Fibroblast of lung (primary cell): ENCODE results near the gene ZNRD2. TPM values are rescaled to one million over a fixed set of nuclear protein-coding genes. Genes with fewer than 3 reads are reported as not detected.
A peak's percentile ranks its signal among the peaks of the same experiment; 100 is the strongest.

ENCODE experiments used
- DNase-seq, 2 donors: peaks; one replicate each; pipeline versions ENCODE4 v3.0.0 to v3.0.0-alpha.2; 2010; ENCODE audit warnings: low read depth in 2 of 2
- H2AFZ ChIP-seq: 2 replicates; pipeline ENCODE4 v1.5.1; 2012; ENCODE audit warnings: low read length, control low read depth, inconsistent platforms
- H3K27ac ChIP-seq: 2 replicates; pipeline ENCODE4 v1.5.1; 2011; ENCODE audit warnings: low read length, control low read depth; ENCODE audit not compliant: insufficient read depth
- H3K27me3 ChIP-seq: 2 replicates; pipeline ENCODE4 v1.5.1; 2011; ENCODE audit warnings: mild to moderate bottlenecking, low read length; ENCODE audit not compliant: control insufficient read depth, insufficient read depth
- H3K36me3 ChIP-seq: 2 replicates; pipeline ENCODE4 v1.5.1; 2011; ENCODE audit warnings: low read length; ENCODE audit not compliant: control insufficient read depth, insufficient read depth
- H3K4me1 ChIP-seq: 2 replicates; pipeline ENCODE4 v1.5.1; 2011; ENCODE audit warnings: low read length; ENCODE audit not compliant: control insufficient read depth, insufficient read depth; ENCODE audit errors: extremely low read depth
- H3K4me2 ChIP-seq: 2 replicates; pipeline ENCODE4 v1.5.1; 2011; ENCODE audit warnings: low read length, control low read depth; ENCODE audit not compliant: insufficient read depth; ENCODE audit errors: extremely low read depth
- H3K4me3 ChIP-seq, 4 experiments: fragments of 200-600 bp in 1 of 4; sonication (generic) in 1 of 4; replicated peaks in 1 of 4; 2 replicates each; pipeline ENCODE4 v1.5.1; 2011 to 2016; ENCODE audit warnings: low read length in 4 of 4, low read depth in 3 of 4, mild to moderate bottlenecking in 3 of 4, control low read depth in 2 of 4, inconsistent platforms in 1 of 4, mixed read lengths in 1 of 4; ENCODE audit not compliant: insufficient read depth in 1 of 4; ENCODE audit errors: control extremely low read depth in 1 of 4
- H3K79me2 ChIP-seq: 2 replicates; pipeline ENCODE4 v1.5.1; 2012; ENCODE audit warnings: mild to moderate bottlenecking, low read length, inconsistent platforms; ENCODE audit not compliant: control insufficient read depth, insufficient read depth
- H3K9ac ChIP-seq: 2 replicates; pipeline ENCODE4 v1.5.1; 2011; ENCODE audit warnings: mild to moderate bottlenecking, low read length, control low read depth; ENCODE audit not compliant: insufficient read depth
- H3K9me3 ChIP-seq: 2 replicates; pipeline ENCODE4 v1.5.1; 2012; ENCODE audit warnings: low read depth, low read length; ENCODE audit not compliant: control insufficient read depth, insufficient read depth
- H4K20me1 ChIP-seq: 2 replicates; pipeline ENCODE4 v1.5.1; 2011; ENCODE audit warnings: low read length; ENCODE audit not compliant: control insufficient read depth, insufficient read depth; ENCODE audit errors: extremely low read depth
- CTCF ChIP-seq, 2 donors: IDR thresholded peaks in 1 of 2; conservative IDR thresholded peaks in 1 of 2; 1 replicate in 1 of 2; 2 replicates in 1 of 2; pipeline ENCODE4 v1.5.1; 2011 to 2012; ENCODE audit warnings: low read length in 2 of 2, control low read depth in 1 of 2, inconsistent platforms in 1 of 2, low read depth in 1 of 2, mild to moderate bottlenecking in 1 of 2
- EZH2 ChIP-seq: IDR thresholded peaks from 2 replicates; pipeline ENCODE4 v1.5.1; 2012; ENCODE audit warnings: low read length, control low read depth, mild to moderate bottlenecking; ENCODE audit errors: missing control alignments
- polyA plus RNA-seq, 2 donors: library from polyadenylated mRNA; depleted of rRNA in 1 of 2; stranded (reverse) in 1 of 2; unstranded in 1 of 2; fragments of >200 nt; gene quantifications; 2 replicates each; pipeline ENCODE4 v1.2.1, GENCODE V29; 2011 to 2012; ENCODE audit warnings: missing spikeins in 1 of 2
- total RNA-seq: library from RNA; depleted of rRNA; stranded (reverse); fragments of >200 nt; gene quantifications from 2 replicates; pipeline ENCODE4 v1.2.1, GENCODE V29; 2014

Gene ZNRD2
- total and polyA plus RNA-seq, 2 donors (not counting 1 experiment from before 2014, with no cell fraction given), result 20.8 to 25.8 TPM

- Histone ChIP-seq H3K9ac (no peak overlapping the region), H3K4me2 (no peak overlapping the region), H4K20me1 (no peaks in the 10 kb centered on the region), H3K4me1 (peaks cover 4% of the 10 kb centered on the region), H3K4me3 (no peak overlapping the region), H3K27ac (no peak overlapping the region), H3K36me3 (peaks cover 38% of the 10 kb centered on the region), H2AFZ (no peak overlapping the region), H3K27me3 (no peaks in the 10 kb centered on the region), H3K79me2 (peaks cover 25% of the 10 kb centered on the region), H3K9me3 (no peaks in the 10 kb centered on the region)
- TF ChIP-seq EZH2 (no peak), CTCF (conservative IDR thresholded peaks at IDR 0.05 in 1 of 2, IDR thresholded peaks at IDR 0.05 in 1 of 2; ENCODE audit: low read depth in 1 of 2, low read length in 2 of 2) (no peak)
- DNase-seq, result no peak
Measured at GRCh38 chr11:65529475-65530156, 40.7 kb upstream of the ZNRD2 start.

- Histone ChIP-seq H3K27ac (no peak overlapping the region), H4K20me1 (no peaks in the 10 kb centered on the region), H3K79me2 (peaks cover 24% of the 10 kb centered on the region), H2AFZ (no peak overlapping the region), H3K9ac (no peak overlapping the region), H3K4me3 (no peak overlapping the region), H3K4me2 (no peak overlapping the region), H3K36me3 (peaks cover 42% of the 10 kb centered on the region), H3K9me3 (no peaks in the 10 kb centered on the region), H3K27me3 (no peaks in the 10 kb centered on the region), H3K4me1 (peaks cover 4% of the 10 kb centered on the region)
- TF ChIP-seq EZH2 (no peak), CTCF (conservative IDR thresholded peaks at IDR 0.05 in 1 of 2, IDR thresholded peaks at IDR 0.05 in 1 of 2; ENCODE audit: low read depth in 1 of 2, low read length in 2 of 2) (peak in 1 of 2 donors; percentile 28)
- no peak for DNase-seq
Measured at GRCh38 chr11:65530157-65530496, 40.1 kb upstream of the ZNRD2 start.

GRCh38 chr11:65532388-65533064 is 37.8 kb upstream of the ZNRD2 start:
- no peaks in the 10 kb centered on the region for H4K20me1 ChIP-seq
- no peak overlapping the region for H3K4me3 ChIP-seq
- H2AFZ ChIP-seq, result no peak overlapping the region
- H3K4me1 ChIP-seq, result no peaks in the 10 kb centered on the region
- DNase-seq, result no peak
- H3K9me3 ChIP-seq, result no peaks in the 10 kb centered on the region
- H3K36me3 ChIP-seq, result peaks cover 53% of the 10 kb centered on the region
- H3K27me3 ChIP-seq, result no peaks in the 10 kb centered on the region
- no peak overlapping the region for H3K9ac ChIP-seq
- H3K27ac ChIP-seq, result no peak overlapping the region
- H3K79me2 ChIP-seq, result peaks cover 3% of the 10 kb centered on the region
- no peak overlapping the region for H3K4me2 ChIP-seq
- no peak for TF ChIP-seq EZH2
- no peak for TF ChIP-seq CTCF (conservative IDR thresholded peaks at IDR 0.05 in 1 of 2, IDR thresholded peaks at IDR 0.05 in 1 of 2; ENCODE audit: low read depth in 1 of 2, low read length in 2 of 2)
